Ectodermal cell (in vitro differentiated cells): ENCODE measurements around the gene PTGDS. TPM values are rescaled to one million over a fixed set of nuclear protein-coding genes. Genes with fewer than 3 reads are reported as not detected.

Experiments
- H3K27ac ChIP-seq: 2 replicates; pipeline ENCODE4 v1.7.0; 2013; ENCODE audit warnings: mild to moderate bottlenecking, low read depth, low read length; ENCODE audit not compliant: insufficient read depth, poor library complexity, severe bottlenecking
- H3K27me3 ChIP-seq: 2 replicates; pipeline ENCODE4 v1.7.0; 2013; ENCODE audit warnings: mild to moderate bottlenecking, low read length; ENCODE audit not compliant: insufficient read depth, control insufficient read depth, poor library complexity, severe bottlenecking
- H3K36me3 ChIP-seq: one replicate; pipeline ENCODE4 v1.7.0; 2013; ENCODE audit warnings: low read length; ENCODE audit not compliant: control insufficient read depth, insufficient read depth
- H3K4me1 ChIP-seq: one replicate; pipeline ENCODE4 v1.7.0; 2013; ENCODE audit warnings: low read length; ENCODE audit not compliant: control insufficient read depth, insufficient read depth
- H3K4me3 ChIP-seq: 2 replicates; pipeline ENCODE4 v1.7.0; 2013; ENCODE audit warnings: low read depth, low read length, control low read depth; ENCODE audit not compliant: insufficient read depth
- H3K9me3 ChIP-seq: 2 replicates; pipeline ENCODE4 v1.7.0; 2013; ENCODE audit warnings: mild to moderate bottlenecking, low read length, moderate library complexity; ENCODE audit not compliant: control insufficient read depth
- WGBS, 2 experiments: methylation state at CpG; one replicate each; pipeline ENCODE4 v1.1.7; 2013; ENCODE audit warnings: missing lambda C conversion rate in 2 of 2; 5-methylcytosine and 5-hydroxymethylcytosine counted together
- polyA plus RNA-seq, 4 experiments: library from polyadenylated mRNA; stranded (reverse); fragments of 50-300 nt; gene quantifications; one replicate each; pipeline ENCODE4 v1.2.3, GENCODE V29; 2013

PTGDS gene
- polyA plus RNA-seq (2013, experiment 1 of 4): not detected
- polyA plus RNA-seq (2013, experiment 2 of 4): 0.57 TPM
- polyA plus RNA-seq (2013, experiment 3 of 4): 1.0 TPM
- polyA plus RNA-seq (2013, experiment 4 of 4): 1.2 TPM

DNA sequence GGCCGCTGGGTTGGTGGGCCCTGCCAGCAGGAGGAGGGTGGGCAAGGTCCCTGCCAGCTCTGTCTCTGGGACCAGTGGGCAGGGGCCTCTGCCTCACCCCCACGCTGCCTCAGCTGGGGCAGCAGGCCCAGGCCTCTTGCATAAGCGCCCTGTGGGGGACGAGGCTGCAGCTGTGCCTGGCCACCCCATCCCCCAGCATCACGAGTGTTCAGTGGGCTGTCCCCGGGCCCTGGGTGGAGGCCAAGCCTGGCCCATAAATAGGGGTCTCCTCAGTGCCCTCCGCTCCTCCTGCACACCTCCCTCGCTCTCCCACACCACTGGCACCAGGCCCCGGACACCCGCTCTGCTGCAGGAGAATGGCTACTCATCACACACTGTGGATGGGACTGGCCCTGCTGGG lies at the start of gene PTGDS:
PTGDS (plus strand) TSS at position 282 of the 400 bp plus-strand sequence; CDS start at position 357, 75 bp downstream.
- Histone ChIP-seq H3K27ac (no peak within 1 kb of the TSS), H3K4me1 (peaks cover 3% of the 10 kb centered on the region), H3K4me3 (peak within 1 kb of the TSS; percentile 36), H3K27me3 (peaks cover 14% of the 10 kb centered on the region), H3K9me3 (no peaks in the 10 kb centered on the region), H3K36me3 (no peaks in the 10 kb centered on the region)
- WGBS, 2 experiments: 80 to 81% methylated on average over 10 of the region's 10 CpGs

DNA sequence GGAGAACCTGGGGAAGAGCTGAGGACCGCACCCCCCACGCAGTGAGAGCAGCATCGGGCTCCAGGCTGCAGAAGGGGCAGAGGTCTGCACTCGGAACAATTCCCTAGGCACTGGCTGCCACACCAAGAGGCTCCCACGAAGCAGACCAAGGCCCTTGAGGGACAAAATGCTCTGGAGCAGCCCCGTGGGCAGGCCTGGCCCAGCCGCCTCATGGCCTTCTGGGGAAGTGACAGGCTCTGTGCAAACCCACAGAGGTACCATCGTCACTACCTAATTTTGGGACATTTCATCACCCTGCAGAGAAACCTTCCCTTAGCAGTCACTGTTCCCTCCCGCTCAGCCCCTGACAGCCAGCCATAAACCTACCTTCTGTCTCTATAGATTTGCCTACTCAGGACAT lies 48.7 kb upstream of the PTGDS start:
- Histone ChIP-seq H3K36me3 (peaks cover 15% of the 10 kb centered on the region), H3K4me1 (no peaks in the 10 kb centered on the region), H3K4me3 (no peak overlapping the region), H3K9me3 (no peaks in the 10 kb centered on the region), H3K27me3 (no peaks in the 10 kb centered on the region), H3K27ac (no peak overlapping the region)
- 93 to 94% methylated on average over 9 of the region's 9 CpGs for WGBS, 2 experiments

DNA sequence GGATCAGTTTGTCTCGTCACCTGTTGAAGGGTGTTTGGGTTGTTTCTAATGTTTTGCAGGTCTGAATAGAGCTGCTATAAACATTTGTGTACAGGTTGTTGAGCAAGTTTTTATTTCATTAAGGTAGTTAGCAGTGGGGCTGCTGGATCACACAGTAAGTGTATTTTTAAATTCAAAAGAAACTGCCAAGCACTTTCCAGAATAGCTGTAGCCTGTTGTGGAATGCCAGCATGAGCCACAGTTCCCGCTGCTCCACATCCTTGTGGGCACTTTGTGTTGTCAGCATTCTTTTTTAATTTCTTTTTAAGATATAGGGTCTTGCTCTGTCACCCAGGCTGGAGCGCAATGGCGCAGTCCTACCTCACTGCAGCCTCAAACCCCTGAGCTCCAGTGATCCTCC lies 47.3 kb upstream of the PTGDS start:
- H3K27me3 ChIP-seq: no peaks in the 10 kb centered on the region
- no peaks in the 10 kb centered on the region for H3K9me3 ChIP-seq
- no peak overlapping the region for H3K4me3 ChIP-seq
- 92 to 95% methylated on average over 4 of the region's 4 CpGs for WGBS, 2 experiments
- H3K27ac ChIP-seq: no peak overlapping the region
- H3K4me1 ChIP-seq: no peaks in the 10 kb centered on the region
- H3K36me3 ChIP-seq: peaks cover 8% of the 10 kb centered on the region

DNA sequence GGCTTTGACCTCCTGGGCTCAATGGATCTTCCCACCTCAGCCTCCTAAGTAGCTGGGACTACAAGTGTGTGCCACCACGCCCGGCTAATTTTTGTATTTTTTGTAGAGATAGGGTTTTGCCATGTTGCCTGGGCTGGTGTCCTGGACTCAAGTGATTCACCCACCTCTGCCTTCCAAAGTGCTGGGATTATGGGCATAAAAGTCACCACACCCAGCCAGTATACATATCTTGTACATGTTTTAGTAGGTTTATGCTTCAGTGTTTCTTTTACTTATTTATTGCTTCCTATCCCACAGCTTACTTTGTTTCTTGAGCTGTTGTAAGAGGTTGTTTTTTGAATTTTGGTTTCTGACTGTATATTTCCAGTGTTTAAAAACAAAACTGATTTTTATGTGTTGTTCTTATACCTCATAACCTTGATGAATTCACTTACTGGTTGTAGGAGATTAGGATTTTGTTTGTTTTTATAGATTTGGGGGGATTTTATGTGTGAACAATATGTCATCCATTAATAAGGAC lies 45.6 kb upstream of the PTGDS start:
- Histone ChIP-seq H3K4me1 (no peaks in the 10 kb centered on the region), H3K9me3 (no peaks in the 10 kb centered on the region), H3K27me3 (no peaks in the 10 kb centered on the region), H3K27ac (no peak overlapping the region), H3K36me3 (no peaks in the 10 kb centered on the region), H3K4me3 (no peak overlapping the region)
- WGBS, 2 experiments: 79 to 100% methylated on average over 2 of the region's 2 CpGs

DNA sequence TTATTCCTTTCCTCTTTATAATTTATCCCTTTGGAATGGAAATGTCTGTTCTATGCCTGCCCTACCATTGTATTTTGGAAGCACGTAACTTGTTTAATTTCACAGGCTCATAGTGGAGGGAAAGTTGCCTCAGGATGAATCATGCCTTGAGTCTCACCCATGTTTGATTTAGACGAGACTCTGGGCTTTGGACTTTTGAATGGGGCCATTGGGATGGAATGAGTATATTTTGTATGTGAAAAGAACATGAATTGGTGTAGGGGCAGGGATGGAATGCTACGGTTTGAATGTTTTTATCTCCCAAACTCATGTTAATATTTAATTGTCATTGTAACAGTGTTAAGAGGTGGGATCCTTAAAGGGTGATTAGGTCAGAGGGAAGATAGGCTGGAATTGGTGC lies 43.0 kb upstream of the PTGDS start:
- no peaks in the 10 kb centered on the region for H3K4me1 ChIP-seq

DNA sequence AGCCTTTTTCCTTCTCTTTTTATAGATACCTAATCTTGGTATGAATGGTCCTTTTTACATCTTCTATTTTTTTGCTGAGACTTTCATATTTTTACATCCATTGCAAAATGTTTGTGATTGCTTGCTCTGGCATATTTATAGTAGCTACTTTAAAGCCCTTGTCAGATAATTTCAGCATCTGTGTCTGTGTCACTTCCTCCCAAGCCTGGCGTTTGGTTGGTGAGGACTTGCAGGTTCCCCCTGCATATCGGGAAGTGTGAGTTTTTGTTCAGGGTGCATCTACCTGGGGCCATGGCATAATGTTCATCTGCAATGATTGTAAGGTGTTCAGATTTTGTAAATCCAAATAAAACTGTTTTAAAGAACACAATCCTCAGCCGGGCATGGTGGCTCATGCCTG lies 41.7 kb upstream of the PTGDS start:
- H3K9me3 ChIP-seq: no peaks in the 10 kb centered on the region
- H3K4me1 ChIP-seq: no peaks in the 10 kb centered on the region
- no peak overlapping the region for H3K4me3 ChIP-seq
- 94 to 95% methylated on average over 3 of the region's 3 CpGs for WGBS, 2 experiments
- no peak overlapping the region for H3K27ac ChIP-seq
- peaks cover 19% of the 10 kb centered on the region for H3K36me3 ChIP-seq
- H3K27me3 ChIP-seq: no peaks in the 10 kb centered on the region

More for the DNA sequence above, 43.0 kb upstream of the PTGDS start:
- H3K27ac ChIP-seq: no peak overlapping the region
- peaks cover 8% of the 10 kb centered on the region for H3K36me3 ChIP-seq
- H3K27me3 ChIP-seq: no peaks in the 10 kb centered on the region
- no peak overlapping the region for H3K4me3 ChIP-seq
- 92 to 97% methylated on average over 2 to 3 of the region's 3 CpGs for WGBS, 2 experiments
- no peaks in the 10 kb centered on the region for H3K9me3 ChIP-seq

DNA sequence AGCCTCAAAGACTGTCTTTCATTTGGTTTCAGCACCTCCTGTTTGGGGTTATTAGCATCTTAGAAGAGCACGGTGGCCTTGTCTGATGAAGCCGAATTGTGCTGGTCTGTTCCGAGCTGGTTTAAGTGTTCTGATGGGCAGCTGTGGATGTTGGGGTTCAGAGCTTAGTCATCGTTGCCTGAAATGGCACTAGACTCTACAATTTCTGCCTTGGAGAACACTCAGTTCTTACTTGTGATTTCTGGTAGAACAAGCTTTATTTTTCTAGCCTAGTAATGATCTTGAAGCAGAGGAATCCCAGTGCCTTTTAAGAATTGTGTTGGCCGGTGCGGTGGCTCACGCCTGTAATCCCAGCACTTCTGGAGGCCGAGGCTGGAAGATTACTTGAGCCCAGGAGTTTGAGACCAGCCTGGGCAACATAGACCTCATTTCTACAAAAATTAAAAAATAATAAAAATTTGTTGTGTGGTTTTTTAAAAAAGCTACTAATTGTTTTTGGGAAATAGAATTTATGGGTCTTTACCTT lies 40.6 kb upstream of the PTGDS start:
- peaks cover 27% of the 10 kb centered on the region for H3K36me3 ChIP-seq
- no peaks in the 10 kb centered on the region for H3K9me3 ChIP-seq
- no peaks in the 10 kb centered on the region for H3K4me1 ChIP-seq
- H3K27me3 ChIP-seq: no peaks in the 10 kb centered on the region
- 88 to 93% methylated on average over 8 of the region's 8 CpGs for WGBS, 2 experiments
- no peak overlapping the region for H3K4me3 ChIP-seq
- H3K27ac ChIP-seq: no peak overlapping the region

DNA sequence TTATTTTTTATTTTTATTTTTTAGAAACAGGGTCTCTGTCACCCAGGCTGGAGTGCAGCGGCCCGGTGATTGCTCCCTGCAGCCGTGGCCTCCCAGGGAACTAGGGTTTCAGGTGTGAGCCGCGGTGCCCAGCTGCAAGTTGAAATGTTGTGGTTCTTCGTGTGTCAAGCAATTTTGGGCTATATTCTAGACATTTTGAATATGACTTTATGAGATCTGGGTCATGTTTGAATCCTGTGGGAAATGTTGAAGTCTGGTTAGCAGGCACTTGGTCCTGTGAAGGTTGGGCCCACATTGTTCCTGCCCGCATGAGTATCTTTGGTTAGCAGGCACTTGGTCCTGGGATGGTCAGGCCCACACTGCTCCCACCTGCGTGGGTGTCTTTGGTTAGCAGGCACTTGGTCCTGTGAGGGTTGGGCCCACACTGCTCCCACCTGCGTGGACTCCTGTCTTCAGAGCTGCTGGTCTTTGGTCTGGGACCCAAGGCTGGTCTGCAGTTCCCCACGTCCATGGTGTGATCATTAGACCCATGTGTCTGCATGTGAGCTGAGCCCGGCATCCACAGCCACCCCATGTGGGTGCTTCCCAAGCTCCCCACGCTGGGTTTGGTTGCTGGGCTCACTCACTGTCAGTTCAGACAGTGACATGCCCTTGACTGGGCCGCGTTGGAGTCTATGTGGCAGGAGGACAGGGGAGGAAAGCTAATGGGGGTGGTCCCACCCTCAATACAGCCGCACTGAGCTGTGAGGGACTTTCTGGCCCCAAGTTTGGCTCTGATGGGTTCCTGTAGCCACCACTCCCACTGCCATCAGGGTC lies 39.9 kb upstream of the PTGDS start:
- Histone ChIP-seq H3K9me3 (no peaks in the 10 kb centered on the region), H3K27me3 (no peaks in the 10 kb centered on the region), H3K36me3 (peaks cover 34% of the 10 kb centered on the region), H3K4me3 (no peak overlapping the region), H3K27ac (no peak overlapping the region), H3K4me1 (no peaks in the 10 kb centered on the region)
- 93 to 96% methylated on average over 15 of the region's 15 CpGs for WGBS, 2 experiments

DNA sequence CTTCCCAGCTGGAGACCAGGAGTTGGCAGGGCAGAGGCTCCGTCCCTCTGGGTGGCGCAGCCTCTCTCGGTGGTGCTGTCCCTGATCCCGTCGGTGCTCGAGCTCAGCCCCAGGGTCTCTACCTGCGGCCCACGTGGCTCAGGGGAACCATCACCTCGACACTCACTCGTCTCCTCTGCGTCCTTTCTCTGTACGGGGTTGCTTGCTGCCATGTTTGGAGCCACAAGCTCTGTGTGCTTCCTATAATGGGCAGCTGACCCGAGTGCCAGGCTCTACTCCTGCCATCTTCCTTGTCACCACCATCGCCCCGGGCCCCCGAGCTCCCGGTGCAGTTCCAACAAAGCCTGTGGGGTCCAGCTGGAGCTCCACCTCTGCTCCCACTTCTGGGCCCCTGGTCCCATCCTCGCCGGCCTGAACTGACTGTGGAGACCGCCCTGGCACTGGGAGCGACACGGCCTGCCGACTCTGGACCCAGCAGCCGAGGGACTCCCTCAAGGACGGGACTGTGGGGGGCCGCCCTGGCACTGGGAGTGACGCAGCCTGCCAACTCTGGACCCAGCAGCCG lies 37.8 kb upstream of the PTGDS start:
- Histone ChIP-seq H3K36me3 (peaks cover 37% of the 10 kb centered on the region), H3K27me3 (no peaks in the 10 kb centered on the region), H3K9me3 (no peaks in the 10 kb centered on the region), H3K4me3 (no peak overlapping the region), H3K4me1 (peaks cover 6% of the 10 kb centered on the region), H3K27ac (no peak overlapping the region)
- WGBS, 2 experiments: 95% methylated on average over 28 of the region's 28 CpGs

DNA sequence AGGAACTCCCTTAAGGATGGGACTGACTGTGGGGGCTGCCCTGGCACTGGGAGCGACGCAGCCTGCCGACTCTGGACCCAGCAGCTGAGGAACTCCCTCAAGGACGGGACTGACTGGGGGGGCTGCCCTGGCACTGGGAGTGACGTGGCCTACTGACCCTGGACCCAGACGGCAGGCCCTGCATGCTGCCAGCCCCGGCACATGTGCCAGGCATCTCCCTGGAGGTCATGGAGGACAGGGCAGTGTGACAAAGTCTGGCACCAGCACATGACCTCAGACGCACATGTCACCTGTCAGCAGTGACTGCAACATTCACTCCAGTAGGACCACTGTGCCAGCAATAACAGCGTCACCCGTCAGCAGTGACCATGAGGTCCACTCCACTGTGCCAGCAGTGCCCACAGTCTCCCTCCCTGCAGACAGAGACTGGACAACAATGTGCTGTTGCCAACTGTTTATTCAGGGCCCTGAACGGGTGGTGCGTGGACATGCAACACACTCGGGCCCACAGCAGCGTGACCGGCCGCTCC lies 37.2 kb upstream of the PTGDS start:
- H3K4me3 ChIP-seq: no peak overlapping the region
- peaks cover 37% of the 10 kb centered on the region for H3K36me3 ChIP-seq
- WGBS, 2 experiments: 95% methylated on average over 16 of the region's 16 CpGs
- peaks cover 6% of the 10 kb centered on the region for H3K4me1 ChIP-seq
- no peaks in the 10 kb centered on the region for H3K27me3 ChIP-seq
- H3K9me3 ChIP-seq: no peaks in the 10 kb centered on the region
- H3K27ac ChIP-seq: no peak overlapping the region
